HTERT RPE-1 (cell line): ENCODE results near the gene TCHHL1.
"Not testable (repeated sequence)": the region's sequence is repeated elsewhere in the genome, so short reads cannot be mapped to it uniquely, and the experiment has no call there.

Experiments used
- in situ Hi-C: fragments of 300-500 bp; cut with MboI; formaldehyde crosslinking; loops from 4 replicates; pipeline ENCODE4 v1.14.3; 2020; ENCODE audit warnings: low sequenced_read_pairs

The TCHHL1 gene

DNA sequence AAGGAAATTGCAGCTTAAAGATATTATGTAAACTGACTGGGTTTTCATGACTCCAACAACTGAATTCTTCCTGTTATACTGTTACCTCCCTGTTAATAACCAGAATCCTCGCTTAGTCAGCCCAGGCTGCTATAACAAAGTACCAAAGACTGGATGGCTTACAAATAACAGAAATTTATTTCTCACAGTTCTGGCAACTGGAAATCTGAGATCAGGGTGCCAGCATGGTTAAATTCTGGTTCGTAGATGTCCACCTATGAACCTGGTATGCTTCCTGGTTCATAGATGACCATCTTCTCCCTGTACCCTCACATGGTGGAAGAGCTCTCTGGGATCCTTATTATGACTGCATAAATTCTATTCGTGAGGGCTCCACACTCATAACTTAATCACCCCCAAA is 8.1 kb upstream of the TCHHL1 start:
- in situ Hi-C loops, result no loop called here

DNA sequence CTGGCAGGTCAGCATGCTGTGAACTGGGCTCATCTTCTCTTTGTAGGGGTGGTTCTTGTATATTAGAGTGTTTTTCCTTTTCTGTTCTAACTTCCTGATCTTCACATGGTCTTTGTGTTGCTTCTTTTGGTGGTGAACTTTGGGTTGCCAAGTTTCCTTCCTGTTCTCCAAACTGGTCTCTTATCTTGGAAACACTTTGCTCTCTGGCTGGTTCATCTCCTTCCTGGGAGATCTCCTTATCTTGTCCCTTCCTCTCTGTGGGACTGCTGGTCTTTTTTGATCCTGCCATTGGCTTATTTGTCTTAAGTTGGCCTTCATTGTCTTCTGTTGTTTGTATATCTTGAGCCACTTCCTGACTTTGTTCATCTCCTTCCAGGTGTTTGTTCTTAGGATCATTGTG is 2.1 kb downstream of the TCHHL1 start:
- in situ Hi-C loops, result no loop called here

GRCh38 chr1:152084853-152085252 is 4.0 kb downstream of the TCHHL1 start:
- in situ Hi-C loops, result no loop called here

GRCh38 chr1:152081026-152081425 is 7.8 kb downstream of the TCHHL1 start:
- in situ Hi-C loops, result not testable (repeated sequence)

DNA sequence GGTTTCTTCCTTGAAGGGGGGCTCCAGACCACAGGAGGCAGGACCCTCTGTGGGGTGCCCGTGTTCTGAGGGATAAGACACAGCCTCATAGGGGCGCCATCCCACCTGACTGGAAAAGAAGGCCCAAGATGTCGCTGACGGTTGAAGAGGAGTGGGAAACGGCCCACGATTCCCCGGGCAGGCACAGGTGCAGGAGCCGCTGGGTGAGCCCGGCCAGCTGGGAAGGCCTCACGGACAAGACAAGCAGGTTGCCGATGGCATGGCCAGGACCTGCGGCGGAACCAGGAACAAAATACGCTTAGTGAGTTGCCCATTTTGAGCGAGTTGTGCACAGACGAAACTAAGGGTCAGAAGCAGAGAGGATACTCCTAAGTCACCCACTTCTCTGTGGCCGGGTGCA is 8.4 kb downstream of the TCHHL1 start:
- in situ Hi-C loops, result not testable (repeated sequence)

DNA sequence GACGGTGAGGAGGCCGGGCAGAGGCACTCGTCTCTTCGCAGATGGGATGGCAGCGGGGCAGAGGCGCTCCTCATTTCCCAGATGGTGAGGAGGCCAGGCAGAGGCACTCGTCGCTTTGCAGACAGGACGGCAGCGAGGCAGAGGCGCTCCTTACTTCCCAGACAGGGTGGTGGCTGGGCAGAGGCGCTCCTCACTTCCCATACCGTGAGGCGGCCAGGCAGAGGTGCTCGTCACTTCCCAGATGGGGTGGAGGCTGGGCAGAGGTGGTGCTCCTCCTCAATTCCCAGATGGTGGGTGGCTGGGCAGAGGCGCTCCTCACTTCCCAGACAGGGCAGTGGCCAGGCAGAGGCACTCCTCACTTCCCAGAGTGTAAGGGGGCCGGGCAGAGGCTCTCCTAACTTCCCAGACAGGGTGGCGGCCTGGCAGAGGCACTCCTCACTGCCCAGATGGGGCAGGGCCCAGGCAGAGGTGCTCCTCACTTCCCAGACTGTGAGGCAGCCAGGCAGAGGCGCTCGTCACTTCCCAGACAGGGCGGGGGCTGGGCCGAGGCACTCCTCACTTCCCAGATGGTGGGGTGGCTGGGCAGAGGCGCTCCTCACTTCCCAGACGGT is 9.9 kb downstream of the TCHHL1 start:
- in situ Hi-C loops, result no loop called here

DNA sequence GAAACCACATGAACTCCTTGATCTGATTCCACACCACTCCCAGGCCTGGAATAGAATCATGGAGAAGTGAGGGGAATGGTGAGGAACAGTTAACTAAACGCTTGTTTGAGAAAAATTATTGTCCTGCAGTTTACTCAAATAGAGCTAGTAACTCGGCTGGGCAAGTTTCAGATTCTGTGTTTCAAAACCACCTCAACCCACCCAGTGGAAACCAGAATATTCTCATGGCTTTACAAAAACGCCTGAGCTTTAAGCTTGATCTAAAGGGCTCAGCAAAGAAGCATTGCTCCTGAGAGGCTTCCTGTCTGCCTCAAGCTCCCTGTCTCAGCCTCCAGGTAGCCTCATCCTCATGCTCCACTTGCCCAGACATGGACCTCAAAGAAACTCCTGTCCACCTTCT is 16.6 kb downstream of the TCHHL1 start:
- in situ Hi-C loops, result no loop called here

- in situ Hi-C loops, result no loop called here
Observed at GRCh38 chr1:152071123-152071522, 17.7 kb downstream of the TCHHL1 start.

DNA sequence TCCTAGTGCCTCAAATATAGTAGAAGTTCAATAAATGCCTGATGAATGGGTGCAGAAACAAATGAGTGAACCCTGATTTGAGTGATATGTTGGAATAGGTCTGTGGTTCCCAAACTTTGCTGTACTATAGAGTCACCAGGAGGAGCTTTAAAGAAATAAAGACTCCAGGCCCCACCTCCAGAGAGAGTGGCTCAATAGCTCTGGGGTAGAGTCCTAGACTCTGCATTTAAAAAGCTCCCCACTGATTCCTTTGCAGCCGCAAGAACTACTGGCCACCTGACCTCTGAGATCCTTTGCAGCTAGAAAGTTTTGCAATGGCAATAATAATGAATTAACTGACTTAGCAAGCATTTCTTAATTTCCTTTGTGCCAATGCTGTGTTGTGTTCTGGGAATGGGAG is 20.9 kb downstream of the TCHHL1 start:
- in situ Hi-C loops, result no loop called here

DNA sequence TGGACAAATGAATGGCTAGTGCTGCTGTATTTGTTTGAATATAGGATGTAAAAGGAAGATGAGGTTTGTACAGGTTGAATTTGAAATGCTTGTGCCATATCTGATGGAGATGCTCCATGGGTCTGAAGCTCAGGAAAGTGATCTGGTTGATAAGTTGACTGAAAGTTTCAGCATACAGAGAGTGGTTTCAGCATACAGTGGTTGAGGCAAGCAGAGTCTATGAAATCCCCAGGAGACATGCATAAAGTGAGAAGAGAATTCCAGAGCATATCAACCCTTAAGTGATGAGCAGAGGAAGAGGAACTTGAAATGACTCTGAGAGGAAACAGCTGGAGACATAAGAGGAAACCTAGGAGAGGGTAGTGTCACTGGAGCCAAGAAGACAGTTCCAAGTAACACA is 21.7 kb downstream of the TCHHL1 start:
- in situ Hi-C loops, result no loop called here

DNA sequence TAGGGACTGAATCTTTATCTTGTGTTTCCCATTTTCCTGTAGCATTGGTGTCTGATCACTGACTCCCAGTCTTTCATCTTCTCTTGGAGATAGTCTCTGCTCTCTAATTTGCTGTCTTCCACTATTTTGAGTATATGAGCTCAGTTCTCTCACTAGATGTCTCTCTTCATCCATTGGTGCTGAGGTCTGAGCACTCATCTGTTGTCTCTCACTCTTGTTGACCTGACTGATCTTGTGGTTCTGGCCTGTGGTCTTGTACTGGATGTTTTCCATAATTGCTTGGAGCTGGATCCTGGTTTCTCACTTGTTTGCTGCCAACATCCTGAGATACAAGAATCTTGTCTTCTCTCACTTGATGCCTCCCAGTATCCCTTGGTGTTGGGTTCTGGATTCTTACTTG is 26.9 kb downstream of the TCHHL1 start:
- in situ Hi-C loops, result no loop called here

DNA sequence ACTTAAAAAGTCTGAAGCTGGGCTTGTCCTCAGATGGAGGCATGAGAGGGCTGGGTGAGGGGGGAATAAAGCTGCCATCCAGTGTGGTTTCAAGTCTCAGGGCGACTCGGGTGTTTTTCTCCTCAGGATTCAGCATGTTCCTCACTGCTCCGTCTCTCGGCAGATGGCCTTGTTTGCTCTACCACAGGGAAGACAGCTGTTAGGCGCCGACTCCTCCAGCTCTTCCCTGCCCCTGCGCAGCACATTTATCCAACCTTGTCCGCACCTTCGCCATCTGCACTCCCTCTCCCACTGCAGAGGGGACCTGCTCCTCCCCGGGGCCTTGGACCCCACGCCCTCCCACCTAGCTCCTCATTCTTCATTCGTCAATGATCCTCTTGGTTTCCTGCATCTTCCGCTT is 35.5 kb downstream of the TCHHL1 start:
- in situ Hi-C loops, result no loop called here

GRCh38 chr1:152052606-152053005 is 36.3 kb downstream of the TCHHL1 start:
- in situ Hi-C loops, result no loop called here

DNA sequence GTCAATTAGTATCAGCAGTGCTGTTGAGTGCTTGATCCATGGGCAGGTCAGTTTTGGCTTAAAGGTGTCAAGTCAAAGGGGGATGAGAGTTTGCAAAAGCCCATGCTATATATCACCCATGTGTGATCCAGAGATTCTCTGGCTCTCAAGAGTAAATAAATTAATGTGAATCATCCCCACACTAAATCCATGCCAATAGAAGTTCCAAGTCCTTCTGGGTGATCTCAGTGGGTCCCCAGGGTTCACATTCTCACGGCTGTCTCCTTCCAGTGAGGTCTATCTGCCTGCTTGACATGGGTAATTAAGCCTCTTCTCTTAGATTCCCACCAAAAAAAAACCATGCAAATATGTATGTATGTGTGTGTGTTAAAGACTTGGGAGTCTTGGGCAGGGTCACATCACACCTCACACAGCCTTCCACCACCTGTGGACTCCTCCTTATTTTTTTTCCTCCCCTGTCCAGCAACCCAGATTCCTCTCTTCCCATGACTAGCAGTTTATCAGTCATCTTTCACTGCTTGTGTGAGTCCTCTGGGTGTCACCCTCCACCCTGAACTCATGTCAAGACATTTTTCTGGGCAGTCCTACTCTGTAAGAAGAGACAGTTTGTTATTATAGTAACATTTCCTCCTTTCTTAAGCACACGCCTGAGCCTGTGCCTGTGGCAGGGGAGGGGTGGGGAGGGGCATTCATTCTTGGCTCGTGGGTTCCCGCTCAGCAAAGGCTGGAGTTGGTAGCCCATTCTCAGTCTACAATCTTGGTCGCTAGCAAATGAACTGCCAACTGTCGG is 37.8 kb downstream of the TCHHL1 start:
- in situ Hi-C loops, result no loop called here

GRCh38 chr1:152049291-152050083 is 39.4 kb downstream of the TCHHL1 start:
- in situ Hi-C loops, result no loop called here

DNA sequence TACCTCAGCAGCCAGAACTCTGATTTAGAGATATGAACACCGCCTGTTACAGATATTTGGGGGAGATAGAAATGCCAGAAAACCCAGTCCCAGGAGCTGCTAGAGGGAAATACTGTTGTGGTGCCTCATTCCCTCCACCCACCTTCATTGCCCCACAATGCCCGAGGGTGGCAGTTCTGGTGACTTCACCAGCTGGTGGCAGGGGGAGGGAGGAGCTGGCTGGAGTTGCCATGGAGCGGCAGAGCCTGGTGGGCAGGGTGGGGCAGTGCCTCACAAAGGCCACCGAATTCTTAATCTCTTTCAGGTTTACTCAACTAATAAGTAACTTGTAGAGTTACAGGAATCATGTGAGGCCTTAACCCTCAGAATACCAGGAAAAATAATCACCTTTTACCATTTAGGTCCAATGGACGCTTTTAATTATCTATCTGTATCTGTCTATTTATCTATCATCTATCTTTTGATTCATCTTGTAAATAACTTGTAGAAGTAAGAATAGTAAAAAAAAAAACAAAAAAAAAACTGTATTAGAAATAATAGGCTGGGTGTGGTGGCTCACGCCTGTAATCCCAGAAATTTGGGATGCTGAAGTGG is 40.4 kb downstream of the TCHHL1 start:
- in situ Hi-C loops, result no loop called here

DNA sequence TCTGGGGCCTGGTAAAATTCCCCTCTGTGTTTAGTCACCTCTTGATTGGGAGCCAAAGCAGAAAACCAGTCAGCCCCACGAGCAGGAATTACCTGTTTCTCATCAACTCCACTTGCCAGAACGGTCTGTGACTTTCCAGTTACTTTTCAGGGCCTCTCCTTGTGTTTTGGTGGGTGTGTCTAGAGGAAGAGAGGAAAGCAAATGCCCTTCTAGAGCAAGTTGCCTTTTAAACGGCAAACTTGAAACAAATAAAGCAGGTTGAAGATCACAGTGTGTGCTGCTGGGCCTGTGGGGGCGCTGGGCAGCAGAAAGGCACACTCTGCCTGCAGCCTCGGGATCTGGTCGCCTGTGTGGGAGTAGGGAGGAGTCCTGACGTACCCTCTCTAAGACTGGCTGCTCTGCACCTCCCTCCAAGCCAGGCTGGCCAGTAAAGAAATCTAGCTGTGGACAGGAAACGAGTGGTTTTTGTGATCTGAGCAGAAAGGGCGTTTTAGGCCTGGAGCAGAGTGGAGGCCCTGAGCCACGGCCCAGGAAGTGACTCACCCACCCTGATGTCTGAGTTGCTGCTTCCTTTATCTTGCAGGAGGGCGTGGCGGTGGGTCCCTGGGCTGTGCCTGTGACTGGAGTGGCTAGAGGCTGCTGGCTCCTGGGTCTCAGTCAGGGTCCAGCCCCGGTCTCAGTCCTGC is 41.0 kb downstream of the TCHHL1 start:
- in situ Hi-C loops, result no loop called here

- in situ Hi-C loops, result no loop called here
Observed at GRCh38 chr1:152047413-152047729, 41.5 kb downstream of the TCHHL1 start.

- in situ Hi-C loops, result no loop called here
Observed at GRCh38 chr1:152044386-152044785, 44.5 kb downstream of the TCHHL1 start.

GRCh38 chr1:152043870-152044269 is 45.0 kb downstream of the TCHHL1 start:
- in situ Hi-C loops, result no loop called here

DNA sequence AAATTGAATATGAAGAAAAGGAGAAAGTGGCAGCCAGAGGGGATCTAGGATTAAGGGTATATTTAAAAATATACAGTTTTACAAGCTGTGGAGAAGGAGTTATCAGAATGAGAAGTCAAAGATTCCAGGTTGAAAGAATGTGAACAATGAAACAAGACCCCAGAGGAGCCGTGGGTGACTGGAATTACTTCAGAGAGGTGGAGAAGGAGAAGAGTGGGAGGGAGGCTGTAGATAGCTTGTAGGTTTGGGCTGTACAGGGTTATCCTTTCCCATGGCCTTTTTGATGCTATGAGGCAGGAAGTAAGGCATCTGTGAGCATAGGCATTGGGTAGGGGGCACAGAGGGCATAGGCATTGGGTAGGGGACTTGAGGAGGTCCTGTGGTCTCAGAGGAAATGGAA is 46.8 kb downstream of the TCHHL1 start:
- in situ Hi-C loops, result no loop called here
